ENCODE results near the gene SASH3.

Gene SASH3

GRCh38 chrX:129786210-129786651, 6.5 kb downstream of the SASH3 start:
- peak overlapping the region; percentile 75 for H3K4me2 ChIP-seq (ENCODE audit: low read length)
- peaks cover 49% of the 10 kb centered on the region for H3K4me1 ChIP-seq (ENCODE audit: control insufficient read depth, low read length)
- peaks cover 68% of the 10 kb centered on the region for H3K79me2 ChIP-seq (ENCODE audit: control insufficient read depth, low read length)
- H3K27ac ChIP-seq (ENCODE audit: low read depth, low read length) = peak overlapping the region; percentile 69
- H3K9me3 ChIP-seq (ENCODE audit: control insufficient read depth, insufficient read depth, low read length) = no peaks in the 10 kb centered on the region
- TF ChIP-seq CTCF (IDR thresholded peaks at IDR 0.05; ENCODE audit: low read depth, low read length, poor library complexity, severe bottlenecking) (no peak), EZH2phosphoT487 (IDR thresholded peaks at IDR 0.05; ENCODE audit: borderline replicate concordance, low read length) (no peak)
- peaks cover 10% of the 10 kb centered on the region; the same call in 1 of the 2 replicates for H3F3A ChIP-seq (ENCODE audit: control insufficient read depth, insufficient read depth)
- H3K9me2 ChIP-seq (replicated peaks; ENCODE audit: control insufficient read depth, low read length) = no peaks in the 10 kb centered on the region
- peaks cover 14% of the 10 kb centered on the region for H4K20me1 ChIP-seq (ENCODE audit: control insufficient read depth, insufficient read depth, low read depth, low read length)
- H3K36me3 ChIP-seq (ENCODE audit: control insufficient read depth, low read length) = peaks cover 79% of the 10 kb centered on the region
- peak overlapping the region; percentile 55 for H3K4me3 ChIP-seq (ENCODE audit: low read length)
- no peaks in the 10 kb centered on the region for H3K27me3 ChIP-seq (ENCODE audit: control insufficient read depth, low read length)

- Histone ChIP-seq H3K9me2 (replicated peaks; ENCODE audit: control insufficient read depth, low read length) (no peaks in the 10 kb centered on the region), H3K4me2 (ENCODE audit: low read length) (no peak overlapping the region), H3K27ac (ENCODE audit: low read depth, low read length) (no peak overlapping the region; the same call in 1 of the 2 replicates), H3K4me3 (ENCODE audit: low read length) (no peak overlapping the region), H3K9me3 (ENCODE audit: control insufficient read depth, insufficient read depth, low read length) (no peaks in the 10 kb centered on the region), H4K20me1 (ENCODE audit: control insufficient read depth, insufficient read depth, low read depth, low read length) (peaks cover 9% of the 10 kb centered on the region; the same call in 1 of the 2 replicates), H3K36me3 (ENCODE audit: control insufficient read depth, low read length) (peaks cover 80% of the 10 kb centered on the region), H3K27me3 (ENCODE audit: control insufficient read depth, low read length) (no peaks in the 10 kb centered on the region), H3F3A (ENCODE audit: control insufficient read depth, insufficient read depth) (peaks cover 10% of the 10 kb centered on the region; the same call in 1 of the 2 replicates), H3K4me1 (ENCODE audit: control insufficient read depth, low read length) (peaks cover 40% of the 10 kb centered on the region), H3K79me2 (ENCODE audit: control insufficient read depth, low read length) (peaks cover 55% of the 10 kb centered on the region)
- TF ChIP-seq CTCF (IDR thresholded peaks at IDR 0.05; ENCODE audit: low read depth, low read length, poor library complexity, severe bottlenecking) = no peak
- TF ChIP-seq EZH2phosphoT487 (IDR thresholded peaks at IDR 0.05; ENCODE audit: borderline replicate concordance, low read length) = no peak
Measured at GRCh38 chrX:129787336-129788055, 7.7 kb downstream of the SASH3 start.

DNA sequence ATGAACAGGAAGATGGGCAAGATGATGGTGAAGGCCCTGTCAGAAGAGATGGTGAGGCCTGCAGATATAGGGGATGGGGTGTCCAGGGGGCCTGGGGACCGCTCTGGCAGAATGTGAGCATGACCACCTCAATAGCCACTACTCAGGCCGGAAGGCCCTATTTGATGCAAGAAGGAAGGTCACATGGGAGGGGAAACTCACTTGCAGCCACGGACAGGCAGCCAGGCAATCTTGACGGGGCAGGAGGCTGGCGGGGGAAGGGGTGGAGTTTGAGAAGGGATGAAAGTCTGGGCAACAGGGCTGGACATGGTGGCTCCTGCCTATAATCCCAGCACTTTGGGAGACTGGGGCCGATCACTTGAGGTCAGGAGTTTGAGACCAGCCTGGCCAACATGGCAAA, 8.8 kb downstream of the SASH3 start:
- Histone ChIP-seq H3K79me2 (ENCODE audit: control insufficient read depth, low read length) (peaks cover 45% of the 10 kb centered on the region), H3K36me3 (ENCODE audit: control insufficient read depth, low read length) (peaks cover 80% of the 10 kb centered on the region), H3F3A (ENCODE audit: control insufficient read depth, insufficient read depth) (peaks cover 7% of the 10 kb centered on the region; the same call in 1 of the 2 replicates), H3K4me2 (ENCODE audit: low read length) (no peak overlapping the region), H3K9me3 (ENCODE audit: control insufficient read depth, insufficient read depth, low read length) (no peaks in the 10 kb centered on the region), H3K4me1 (ENCODE audit: control insufficient read depth, low read length) (peaks cover 30% of the 10 kb centered on the region), H3K27ac (ENCODE audit: low read depth, low read length) (no peak overlapping the region), H3K9me2 (replicated peaks; ENCODE audit: control insufficient read depth, low read length) (no peaks in the 10 kb centered on the region), H4K20me1 (ENCODE audit: control insufficient read depth, insufficient read depth, low read depth, low read length) (peaks cover under 1% of the 10 kb centered on the region; the same call in 1 of the 2 replicates), H3K4me3 (ENCODE audit: low read length) (no peak overlapping the region), H3K27me3 (ENCODE audit: control insufficient read depth, low read length) (no peaks in the 10 kb centered on the region)
- TF ChIP-seq EZH2phosphoT487 (IDR thresholded peaks at IDR 0.05; ENCODE audit: borderline replicate concordance, low read length) (no peak), CTCF (IDR thresholded peaks at IDR 0.05; ENCODE audit: low read depth, low read length, poor library complexity, severe bottlenecking) (no peak)
